SK-N-SH treated with all-trans-retinoic acid at 6 μM for 48 hours (cell line): ENCODE results near the gene DHX40.
A peak's percentile ranks its signal among the peaks of the same experiment; 100 is the strongest.

ENCODE experiments used
- ATAC-seq: fragments of 200-7000 bp; cut with Tn5 transposase; 3 replicates; pipeline ENCODE4 v1.9.1; 2020; ENCODE audit warnings: mild to moderate bottlenecking, moderate library complexity
- ARNTL ChIP-seq: fragments of 450-650 bp; formaldehyde crosslinking; IDR thresholded peaks from 2 replicates; pipeline ENCODE4 v1.5.0; 2020; ENCODE audit warnings: low read depth, mild to moderate bottlenecking, moderate library complexity, borderline replicate concordance
- BACH2 ChIP-seq: fragments of 250-450 bp; sonication (Bioruptor Pico); IDR thresholded peaks from 2 replicates; pipeline ENCODE4 v1.9.0; 2021; ENCODE audit warnings: mild to moderate bottlenecking, borderline replicate concordance
- CREB5 ChIP-seq: fragments of 250-450 bp; sonication (Bioruptor Pico); IDR thresholded peaks from 2 replicates; pipeline ENCODE4 v1.5.1; 2020; ENCODE audit warnings: low read depth, mild to moderate bottlenecking, moderate library complexity
- CSDC2 ChIP-seq: fragments of 250-450 bp; sonication (Bioruptor Pico); IDR thresholded peaks from 2 replicates; pipeline ENCODE4 v1.5.0; 2020; ENCODE audit warnings: mild to moderate bottlenecking, moderate library complexity
- CSRNP3 ChIP-seq: fragments of 250-450 bp; sonication (Bioruptor Pico); IDR thresholded peaks from 2 replicates; pipeline ENCODE4 v1.5.1; 2021; ENCODE audit warnings: mild to moderate bottlenecking, moderate library complexity
- GLIS3 ChIP-seq: fragments of 250-450 bp; sonication (Bioruptor Pico); IDR thresholded peaks from 2 replicates; pipeline ENCODE4 v1.5.0; 2020; ENCODE audit warnings: mild to moderate bottlenecking, moderate library complexity
- ISL1 ChIP-seq: fragments of 250-450 bp; sonication (Bioruptor Pico); IDR thresholded peaks from 2 replicates; pipeline ENCODE4 v2.1.2; 2022; ENCODE audit warnings: mild to moderate bottlenecking, moderate library complexity
- OSR1 ChIP-seq: fragments of 250-450 bp; sonication (Bioruptor Pico); IDR thresholded peaks from 2 replicates; pipeline ENCODE4 v1.8.0; 2022; ENCODE audit warnings: moderate library complexity, mild to moderate bottlenecking, inconsistent platforms
- PATZ1 ChIP-seq: fragments of 250-450 bp; sonication (Bioruptor Pico); IDR thresholded peaks from 2 replicates; pipeline ENCODE4 v1.8.0; 2020; ENCODE audit warnings: mild to moderate bottlenecking, moderate library complexity, borderline replicate concordance
- POU6F1 ChIP-seq: fragments of 250-450 bp; sonication (Bioruptor Pico); IDR thresholded peaks from 2 replicates; pipeline ENCODE4 v1.8.0; 2021; ENCODE audit warnings: low read depth, mild to moderate bottlenecking, moderate library complexity, borderline replicate concordance
- PPARA ChIP-seq: fragments of 250-450 bp; sonication (Bioruptor Pico); IDR thresholded peaks from 2 replicates; pipeline ENCODE4 v1.5.0; 2020; ENCODE audit warnings: mild to moderate bottlenecking, borderline replicate concordance
- SNAI2 ChIP-seq: fragments of 250-450 bp; sonication (Bioruptor Pico); IDR thresholded peaks from 2 replicates; pipeline ENCODE4 v1.5.0; 2020; ENCODE audit warnings: mild to moderate bottlenecking, moderate library complexity
- TCF4 ChIP-seq: fragments of 250-450 bp; sonication (Bioruptor Pico); IDR thresholded peaks from 2 replicates; pipeline ENCODE4 v1.8.0; 2021; ENCODE audit warnings: mild to moderate bottlenecking, moderate library complexity, borderline replicate concordance
- TOX ChIP-seq: fragments of 250-450 bp; sonication (Bioruptor Pico); IDR thresholded peaks from 2 replicates; pipeline ENCODE4 v1.8.0; 2021; ENCODE audit warnings: mild to moderate bottlenecking, moderate library complexity, borderline replicate concordance
- TSHZ2 ChIP-seq: fragments of 250-450 bp; sonication (Bioruptor Pico); IDR thresholded peaks from 2 replicates; pipeline ENCODE4 v1.5.0; 2020; ENCODE audit warnings: mild to moderate bottlenecking, moderate library complexity
- ZC3H10 ChIP-seq: fragments of 250-450 bp; sonication (Bioruptor Pico); IDR thresholded peaks from 2 replicates; pipeline ENCODE4 v1.5.1; 2021; ENCODE audit warnings: mild to moderate bottlenecking, moderate library complexity
- ZFP3 ChIP-seq: fragments of 250-450 bp; sonication (Bioruptor Pico); IDR thresholded peaks from 2 replicates; pipeline ENCODE4 v1.5.0; 2020; ENCODE audit warnings: mild to moderate bottlenecking, moderate library complexity
- ZNF565 ChIP-seq: fragments of 450-650 bp; formaldehyde crosslinking; conservative IDR thresholded peaks from 2 replicates; pipeline ENCODE4 v1.5.0; 2020; ENCODE audit warnings: low read depth, mild to moderate bottlenecking, moderate library complexity
- ZNF70 ChIP-seq: fragments of 450-650 bp; formaldehyde crosslinking; IDR thresholded peaks from 2 replicates; pipeline ENCODE4 v1.5.0; 2020; ENCODE audit warnings: mild to moderate bottlenecking, moderate library complexity

DHX40 gene

GRCh38 chr17:59633658-59634359 is 68.4 kb downstream of the DHX40 start:
- no peak for ATAC-seq
- no peak for TF ChIP-seq CSDC2 (CRISPR knock-in tag)
- TF ChIP-seq POU6F1 (CRISPR knock-in tag) = no peak
- TF ChIP-seq GLIS3 (CRISPR knock-in tag) = no peak
- no peak for TF ChIP-seq ZNF565
- TF ChIP-seq ARNTL (CRISPR knock-in tag) = no peak
- no peak for TF ChIP-seq TOX (CRISPR knock-in tag)
- no peak for TF ChIP-seq PPARA (CRISPR knock-in tag)
- TF ChIP-seq SNAI2 (CRISPR knock-in tag) = no peak
- no peak for TF ChIP-seq OSR1
- TF ChIP-seq, all 23 proteins: peak for 0

- peak; percentile 76 for ATAC-seq
- TF ChIP-seq ZNF565 = no peak
- no peak for TF ChIP-seq CSRNP3 (CRISPR knock-in tag)
- TF ChIP-seq BACH2 (CRISPR knock-in tag) = no peak
- no peak for TF ChIP-seq ZFP3 (CRISPR knock-in tag)
- no peak for TF ChIP-seq ZC3H10 (CRISPR knock-in tag)
- peak; percentile 43; the same call in 1 of the 2 replicates for TF ChIP-seq ISL1
Measured at GRCh38 chr17:59634632-59635541, 69.5 kb downstream of the DHX40 start.

GRCh38 chr17:59637611-59638310 is 72.4 kb downstream of the DHX40 start:
- TF ChIP-seq PATZ1 (CRISPR knock-in tag) (no peak), ZNF565 (no peak), TSHZ2 (CRISPR knock-in tag) (no peak), POU6F1 (CRISPR knock-in tag) (no peak), GLIS3 (CRISPR knock-in tag) (no peak), CREB5 (no peak), ZNF70 (CRISPR knock-in tag) (no peak), TCF4 (CRISPR knock-in tag) (no peak), BACH2 (CRISPR knock-in tag) (no peak), CSRNP3 (CRISPR knock-in tag) (no peak), TOX (CRISPR knock-in tag) (no peak)
- no peak for ATAC-seq
